ENCODE measurements around the gene NOS1.
A peak's percentile ranks its signal among the peaks of the same experiment; 100 is the strongest.
"Not testable (repeated sequence)": the region's sequence is repeated elsewhere in the genome, so short reads cannot be mapped to it uniquely, and the experiment has no call there.

The NOS1 gene

DNA sequence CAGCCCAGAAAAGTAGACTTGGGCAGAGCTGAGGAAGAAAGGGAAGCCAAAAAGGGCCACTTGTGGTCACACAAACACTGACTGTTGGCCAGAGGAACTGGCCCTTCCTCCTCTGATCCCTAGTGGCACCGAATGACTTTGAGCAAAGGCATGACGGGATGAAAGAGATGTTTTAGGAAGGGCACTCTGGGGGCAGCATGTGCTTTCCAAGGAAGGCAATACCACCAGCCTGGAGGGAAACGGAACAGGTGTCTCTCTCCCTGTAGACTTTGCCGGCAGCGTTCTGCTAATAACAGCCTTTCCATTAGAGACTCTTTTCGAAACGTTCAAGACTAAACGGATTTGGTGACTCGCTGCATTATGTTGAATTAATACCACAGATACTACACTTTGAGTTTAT is 158.9 kb downstream of the NOS1 start:
- no peak for DNase-seq

DNA sequence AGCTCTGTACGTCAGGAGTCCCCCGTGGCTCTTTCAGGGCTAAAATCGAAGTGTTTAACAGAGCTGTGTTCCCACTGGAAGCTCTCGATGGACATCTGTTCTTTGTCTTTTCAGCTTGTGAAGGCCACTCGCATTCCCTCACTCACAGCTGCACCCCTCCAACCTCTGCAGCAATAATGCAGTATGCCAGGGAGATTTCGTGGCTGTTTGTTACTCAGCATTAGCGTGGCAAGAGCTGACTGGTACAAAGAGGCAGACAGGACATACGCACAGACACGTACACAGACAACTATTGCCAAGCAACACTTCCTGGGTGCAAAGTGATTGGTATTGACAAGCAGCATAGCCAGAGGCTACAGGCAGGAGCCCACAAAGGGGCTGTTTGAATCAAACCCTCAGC is 159.4 kb downstream of the NOS1 start:
- no peak for DNase-seq

DNA sequence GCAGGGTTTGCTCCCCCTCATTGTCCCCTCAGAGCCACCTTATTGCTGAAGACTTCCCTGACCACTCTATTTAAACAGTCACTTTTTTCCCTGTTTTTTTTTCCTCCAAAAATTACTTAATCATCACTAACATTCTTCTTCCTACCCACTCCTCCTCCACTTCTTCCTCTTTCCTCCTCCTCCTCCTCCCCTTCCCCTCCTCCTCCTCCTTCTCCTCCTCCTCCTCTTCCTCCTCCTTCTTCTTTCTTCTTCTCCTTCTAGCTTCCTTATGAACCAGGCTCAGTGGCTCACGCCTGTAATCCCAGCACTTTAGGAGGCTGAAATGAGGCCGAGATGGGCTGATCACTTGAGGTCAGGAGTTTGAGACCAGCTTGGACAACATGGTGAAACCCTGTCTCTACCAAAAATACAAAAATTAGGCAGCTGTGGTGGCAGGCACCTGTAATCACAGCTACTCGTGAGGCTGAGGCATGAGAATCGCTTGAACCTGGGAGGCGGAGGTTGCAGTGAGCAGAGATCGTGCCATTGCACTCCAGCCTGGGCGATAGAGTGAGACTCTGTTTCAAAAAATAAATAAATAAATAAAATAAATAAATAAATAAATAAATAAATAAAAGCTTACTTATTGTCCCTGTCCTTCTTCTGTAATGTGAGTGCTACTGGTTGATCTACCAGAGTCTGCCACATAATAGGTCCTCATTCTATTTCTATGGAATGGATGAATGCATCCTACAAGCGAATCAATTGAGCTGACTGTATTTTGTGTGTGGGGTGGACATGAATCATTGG is 161.3 kb downstream of the NOS1 start:
- DNase-seq = not testable (repeated sequence)

GRCh38 chr12:117196334-117196733 is 165.1 kb downstream of the NOS1 start:
- not testable (repeated sequence) for DNase-seq

DNA sequence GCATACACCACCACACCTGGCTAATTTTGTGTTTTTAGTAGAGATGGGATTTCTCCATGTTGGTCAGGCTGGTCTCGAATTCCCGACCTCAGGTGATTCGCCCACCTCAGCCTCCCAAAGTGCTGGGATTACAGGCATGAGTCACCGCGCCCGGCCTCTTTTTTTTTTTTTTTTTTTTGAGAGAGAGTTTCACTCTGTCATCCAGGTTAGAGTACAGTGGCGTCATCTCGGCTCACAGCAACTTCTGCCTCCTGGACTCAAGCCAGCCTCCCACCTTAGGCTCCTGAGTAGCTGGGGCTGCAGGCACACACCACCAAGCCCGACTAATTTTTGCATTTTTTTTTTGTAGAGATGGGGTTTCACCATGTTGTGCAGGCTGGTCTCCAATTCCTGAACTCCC is 166.4 kb downstream of the NOS1 start:
- DNase-seq = not testable (repeated sequence)

DNA sequence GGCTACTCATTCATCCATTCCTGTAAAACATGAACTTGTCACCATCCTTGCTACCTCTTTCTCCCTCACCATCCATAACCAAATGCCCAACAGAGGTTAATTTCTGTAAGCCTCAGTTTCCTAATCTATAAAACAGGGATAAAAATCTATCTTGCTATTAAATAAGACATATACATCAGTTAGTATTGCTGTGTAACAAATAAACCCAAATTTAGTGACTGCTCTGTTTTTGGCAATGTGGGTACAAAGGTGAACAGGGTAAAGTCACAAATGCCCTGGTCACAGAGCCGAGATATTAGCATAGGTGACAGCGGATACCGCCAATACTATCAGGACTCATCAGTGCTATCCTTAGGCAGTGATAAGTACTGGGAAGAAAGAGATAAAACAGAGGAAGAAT is 167.5 kb downstream of the NOS1 start:
- DNase-seq = no peak

- DNase-seq = not testable (repeated sequence)
Measured at GRCh38 chr12:117192581-117192980, 168.8 kb downstream of the NOS1 start.

DNA sequence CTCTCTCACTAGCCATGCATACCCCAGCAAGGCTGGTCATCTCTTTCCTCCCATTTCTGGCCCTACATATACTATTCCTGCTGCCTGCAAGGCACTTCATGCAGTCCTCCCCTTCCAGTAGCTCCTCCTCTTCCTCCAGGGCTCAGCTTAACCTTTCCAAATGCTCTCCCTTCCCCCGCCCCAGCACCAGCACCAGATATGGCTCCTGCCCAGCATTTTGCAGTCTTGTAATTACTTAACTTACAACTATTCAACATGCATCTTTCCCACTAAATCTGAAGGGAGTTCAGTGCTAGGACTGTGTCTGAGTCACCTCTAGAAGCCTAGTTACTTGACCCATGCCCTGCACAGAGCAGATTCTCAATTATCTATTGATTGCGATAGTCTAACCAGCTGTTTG is 169.4 kb downstream of the NOS1 start:
- DNase-seq = no peak

- DNase-seq = peak; percentile 91
Measured at GRCh38 chr12:117190210-117190781, 171.1 kb downstream of the NOS1 start, which contains the start of gene FBXO21. TSS of gene FBXO21 (minus strand) at chr12:117190470. CDS start at chr12:117190456, 14 bp downstream.

DNA sequence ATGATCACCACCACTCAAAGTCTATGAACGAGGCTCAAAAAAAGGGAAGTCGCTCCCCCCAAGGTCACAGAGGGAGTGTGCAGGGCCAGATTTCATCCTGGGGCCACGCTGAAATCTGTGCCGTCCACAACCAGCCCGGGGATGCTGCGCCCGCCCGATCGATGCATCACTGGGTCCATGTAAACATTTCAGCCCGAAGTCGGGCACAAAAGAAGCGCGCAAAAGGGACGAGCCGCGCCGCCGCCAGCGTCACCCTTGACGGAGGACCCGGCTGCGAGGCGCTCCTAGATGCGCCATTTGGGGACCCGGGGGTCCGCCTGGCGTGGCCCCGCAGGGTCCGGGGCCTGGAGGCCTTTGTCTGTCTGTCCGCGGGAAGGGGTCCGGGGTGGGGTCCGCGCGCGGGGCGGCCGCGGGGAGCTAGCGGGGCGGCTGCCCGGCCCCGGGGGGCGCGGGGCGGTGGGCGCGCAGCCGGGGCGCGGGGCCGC is 171.7 kb downstream of the NOS1 start:
- DNase-seq = peak; percentile 29

GRCh38 chr12:117188961-117189724 is 172.3 kb downstream of the NOS1 start:
- DNase-seq = no peak

- DNase-seq = no peak
Measured at GRCh38 chr12:117188121-117188665, 173.2 kb downstream of the NOS1 start.

DNA sequence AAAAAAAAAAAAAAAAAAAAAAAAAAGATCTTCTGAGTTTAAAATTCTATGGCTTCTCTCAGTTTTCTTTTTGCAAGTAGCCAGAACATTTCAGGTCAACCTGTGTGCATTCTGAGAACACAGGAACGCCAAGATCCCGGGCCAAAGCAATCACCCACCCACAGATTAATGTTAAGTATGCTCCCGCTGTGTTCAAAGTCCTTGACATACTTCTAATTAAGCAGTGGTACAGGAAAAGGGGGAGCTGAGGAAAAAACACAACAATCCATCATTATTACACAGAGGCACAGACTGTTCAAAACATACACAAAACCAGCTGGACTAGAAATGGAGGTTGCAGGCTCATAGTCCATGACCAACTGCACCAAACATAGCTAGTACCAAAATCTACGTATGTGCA is 174.0 kb downstream of the NOS1 start:
- no peak for DNase-seq

- no peak for DNase-seq
Measured at GRCh38 chr12:117182866-117183265, 178.6 kb downstream of the NOS1 start.

DNA sequence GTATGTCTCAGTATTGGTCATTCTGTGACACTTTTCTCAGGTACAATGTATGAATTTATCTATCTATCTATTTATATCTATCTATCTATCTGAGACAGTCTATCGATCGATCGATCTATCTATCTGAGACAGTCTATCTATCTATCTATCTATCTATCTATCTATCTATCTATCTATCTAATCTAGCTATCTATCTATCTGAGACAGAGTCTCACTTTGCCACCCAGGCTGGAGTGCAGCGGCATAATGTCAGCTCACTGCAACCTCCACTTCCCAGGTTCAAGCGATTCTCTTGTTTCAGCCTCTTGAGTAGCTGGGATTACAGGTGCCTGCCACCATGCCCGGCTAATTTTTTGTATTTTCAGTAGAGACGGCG is 180.0 kb downstream of the NOS1 start:
- not testable (repeated sequence) for DNase-seq

DNA sequence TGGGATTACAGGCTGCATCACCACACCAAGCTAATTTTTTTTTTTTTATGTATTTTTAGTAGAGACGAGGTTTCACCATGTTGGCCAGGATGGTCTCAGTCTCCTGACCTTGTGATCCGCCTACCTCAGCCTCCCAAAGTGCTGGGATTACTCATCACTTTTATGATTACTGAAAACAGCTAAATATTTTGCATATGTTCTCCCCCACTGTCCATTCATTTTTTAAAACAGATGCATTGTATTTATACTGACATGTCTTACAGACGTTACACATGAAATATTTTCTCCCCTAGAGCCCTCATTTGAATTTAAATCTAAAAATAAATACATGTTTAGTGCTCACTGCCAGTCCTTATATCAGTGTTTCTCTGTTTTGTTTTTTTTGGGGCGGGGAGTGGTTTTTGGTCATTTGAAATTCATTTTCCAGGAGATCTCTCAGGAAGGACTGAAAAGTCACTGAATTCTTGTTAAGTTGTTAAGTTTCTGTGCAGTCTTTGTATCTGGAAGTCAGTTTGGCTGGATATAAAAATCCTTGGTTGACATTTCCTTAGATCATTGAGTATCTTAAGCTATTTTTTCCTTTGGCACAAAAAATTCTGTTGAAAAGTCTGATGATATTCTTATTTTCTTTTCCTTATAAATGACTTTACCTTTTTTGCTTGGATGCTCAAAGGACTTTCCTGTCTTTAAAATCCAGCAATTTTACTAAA is 180.5 kb downstream of the NOS1 start:
- no peak for DNase-seq

- DNase-seq = no peak
Measured at GRCh38 chr12:117178745-117179144, 182.7 kb downstream of the NOS1 start.

DNA sequence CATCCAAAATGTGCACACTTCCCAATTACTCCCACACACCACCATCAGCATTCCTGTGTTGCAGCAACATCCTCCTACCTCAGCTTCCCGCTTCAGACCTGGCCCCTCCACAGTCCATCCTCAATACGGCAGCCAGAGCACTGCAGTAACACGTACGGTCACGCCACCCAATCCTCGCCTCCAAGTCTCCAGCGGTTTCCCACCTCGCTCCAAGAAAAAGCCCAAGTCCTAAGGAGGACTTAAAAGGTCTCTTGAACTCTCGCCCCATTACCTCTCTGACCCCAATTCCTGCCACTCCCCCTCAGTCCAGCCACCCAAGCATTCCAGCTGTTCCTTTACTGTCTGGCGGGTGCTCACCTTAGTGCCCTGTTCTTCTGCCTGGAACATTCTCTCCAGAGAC is 183.1 kb downstream of the NOS1 start:
- no peak for DNase-seq

DNA sequence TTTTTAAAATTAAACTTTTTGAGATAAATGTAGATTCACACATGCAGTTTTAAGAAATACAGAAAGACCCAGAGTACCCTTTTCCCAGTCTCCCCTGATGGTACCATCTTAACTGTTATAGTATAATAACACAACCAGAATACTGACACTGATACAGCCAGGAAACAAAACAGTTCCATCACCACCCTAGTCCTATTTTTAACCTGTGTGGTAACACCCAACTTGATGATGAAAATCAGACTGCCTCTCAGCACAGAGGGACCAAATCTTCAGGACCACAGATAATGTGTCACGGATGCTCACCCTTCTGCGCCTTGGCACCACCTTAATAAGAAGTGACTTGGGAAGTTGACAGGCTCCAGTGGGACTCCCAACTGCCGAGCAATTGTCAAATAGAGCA is 189.3 kb downstream of the NOS1 start:
- no peak for DNase-seq

GRCh38 chr12:117171499-117172162 is 189.8 kb downstream of the NOS1 start:
- DNase-seq = no peak

- DNase-seq = no peak
Measured at GRCh38 chr12:117169548-117169947, 191.9 kb downstream of the NOS1 start.

- DNase-seq = no peak
Measured at GRCh38 chr12:117168976-117169375, 192.4 kb downstream of the NOS1 start.
